Measurements from ENCODE around the gene USP32. TPM values are rescaled to one million over a fixed set of nuclear protein-coding genes. Genes with fewer than 3 reads are reported as not detected.

Gene USP32
- total RNA-seq, 1 experiment from 2014 or later = 73.5 TPM

DNA sequence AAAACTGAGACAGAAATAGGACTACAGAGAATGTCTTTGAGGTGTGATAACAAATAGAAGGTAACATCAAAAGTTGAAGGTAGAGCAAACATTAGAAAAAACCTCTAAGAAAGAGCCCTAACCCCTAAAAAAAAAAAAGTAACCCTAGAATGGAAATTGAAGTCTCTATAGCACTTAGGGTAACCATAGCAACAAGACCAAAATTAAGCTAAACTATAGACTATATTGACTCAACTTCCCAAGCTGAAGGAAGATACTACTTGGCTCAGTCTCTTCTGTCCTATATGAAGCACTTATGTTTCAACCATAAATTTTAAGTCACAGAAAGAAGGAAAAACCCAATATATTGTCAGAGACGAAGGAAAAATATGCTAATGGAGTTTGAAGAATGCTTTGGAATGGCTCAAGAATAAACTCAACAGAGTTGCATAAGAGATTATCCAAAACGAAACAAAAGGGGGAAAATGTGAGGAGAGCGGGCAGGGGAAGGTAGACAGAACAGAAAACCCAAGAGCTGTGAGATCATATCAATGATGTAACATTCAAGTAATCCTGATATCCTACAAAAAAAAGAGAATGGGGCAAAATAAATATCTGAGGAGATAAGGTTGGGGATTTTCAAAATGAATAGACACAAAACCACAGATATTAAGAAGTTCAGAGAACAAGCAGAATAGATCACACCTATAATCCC lies 88.4 kb downstream of the USP32 start:
- Histone ChIP-seq H3K23me2 (ENCODE audit: insufficient read length, low read depth, low read length, poor library complexity, severe bottlenecking) (no peaks in the 10 kb centered on the region), H2AFZ (ENCODE audit: low read length) (no peak overlapping the region), H4K8ac (replicated peaks; ENCODE audit: insufficient read length, low read depth, low read length) (no peak overlapping the region), H2BK5ac (ENCODE audit: insufficient read length, low read length) (no peak overlapping the region), H4K20me1 (ENCODE audit: control insufficient read depth, insufficient read depth, insufficient read length) (no peaks in the 10 kb centered on the region), H3K14ac (ENCODE audit: insufficient read depth, low read length) (no peak overlapping the region), H3K27ac (ENCODE audit: insufficient read length, low read depth, low read length) (no peak overlapping the region), H3K4me1 (ENCODE audit: insufficient read depth, low read length) (no peaks in the 10 kb centered on the region), H4K91ac (ENCODE audit: insufficient read length, low read depth, low read length) (no peak overlapping the region), H2BK15ac (ENCODE audit: low read depth, low read length) (no peak overlapping the region), H4K5ac (ENCODE audit: insufficient read length, low read depth, low read length) (no peak overlapping the region), H3T11ph (ENCODE audit: low read length) (no peak overlapping the region), H3K79me1 (ENCODE audit: insufficient read depth, low read depth, low read length, poor library complexity, severe bottlenecking) (peaks cover 15% of the 10 kb centered on the region), H3K56ac (ENCODE audit: insufficient read length, low read depth, low read length) (no peak overlapping the region), H3K27me3 (ENCODE audit: insufficient read depth, low read length) (no peaks in the 10 kb centered on the region), H3K23ac (ENCODE audit: insufficient read length, low read depth, low read length) (no peak overlapping the region), H2BK20ac (ENCODE audit: low read depth, low read length, poor library complexity, severe bottlenecking) (no peak overlapping the region), H3K4me2 (ENCODE audit: insufficient read depth, insufficient read length, low read length) (no peak overlapping the region), H3K9me3 (ENCODE audit: control insufficient read depth, low read depth, low read length) (no peaks in the 10 kb centered on the region), H3K4ac (ENCODE audit: low read depth, low read length) (no peak overlapping the region), H2AK5ac (ENCODE audit: insufficient read length, low read length) (no peak overlapping the region), H3K18ac (ENCODE audit: insufficient read length, low read depth, low read length) (no peak overlapping the region), H2BK12ac (ENCODE audit: insufficient read length, low read depth, low read length) (no peak overlapping the region), H3K9ac (ENCODE audit: extremely low read depth, insufficient read length, low read length) (no peak overlapping the region), H2BK120ac (ENCODE audit: low read depth, low read length, poor library complexity, severe bottlenecking) (no peak overlapping the region), H3K79me2 (ENCODE audit: insufficient read depth, low read length) (peaks cover 2% of the 10 kb centered on the region; the same call in 1 of the 2 replicates)
- WGBS (ENCODE audit: extremely low coverage, insufficient read length, low lambda C conversion rate) = no CpG with 5 or more reads among the region's 3 CpGs
- Mint-ChIP-seq H3K36me3 (ENCODE audit: insufficient read depth in 1 of 3, low read depth in 3 of 3) (0 out of 7 replicates have a peak, but pooled peaks cover 0 to 3% (median 0%) of the 10 kb centered on the region in 3 experiments), H3K4me3 (no peak overlapping the region), H3K27me3 (ENCODE audit: low read depth) (no peaks in the 10 kb centered on the region), H3K9me3 (no peaks in the 10 kb centered on the region), H3K27ac (peak overlapping the region in 2 of 3 experiments; percentile 23 to 34; a peak in 3 of 7 replicates), H3K4me1 (peaks cover 17 to 30% of the 10 kb centered on the region in 2 experiments)
- TF ChIP-seq, protein P1, sequence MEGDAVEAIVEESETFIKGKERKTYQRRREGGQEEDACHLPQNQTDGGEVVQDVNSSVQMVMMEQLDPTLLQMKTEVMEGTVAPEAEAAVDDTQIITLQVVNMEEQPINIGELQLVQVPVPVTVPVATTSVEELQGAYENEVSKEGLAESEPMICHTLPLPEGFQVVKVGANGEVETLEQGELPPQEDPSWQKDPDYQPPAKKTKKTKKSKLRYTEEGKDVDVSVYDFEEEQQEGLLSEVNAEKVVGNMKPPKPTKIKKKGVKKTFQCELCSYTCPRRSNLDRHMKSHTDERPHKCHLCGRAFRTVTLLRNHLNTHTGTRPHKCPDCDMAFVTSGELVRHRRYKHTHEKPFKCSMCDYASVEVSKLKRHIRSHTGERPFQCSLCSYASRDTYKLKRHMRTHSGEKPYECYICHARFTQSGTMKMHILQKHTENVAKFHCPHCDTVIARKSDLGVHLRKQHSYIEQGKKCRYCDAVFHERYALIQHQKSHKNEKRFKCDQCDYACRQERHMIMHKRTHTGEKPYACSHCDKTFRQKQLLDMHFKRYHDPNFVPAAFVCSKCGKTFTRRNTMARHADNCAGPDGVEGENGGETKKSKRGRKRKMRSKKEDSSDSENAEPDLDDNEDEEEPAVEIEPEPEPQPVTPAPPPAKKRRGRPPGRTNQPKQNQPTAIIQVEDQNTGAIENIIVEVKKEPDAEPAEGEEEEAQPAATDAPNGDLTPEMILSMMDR (conservative IDR thresholded peaks at IDR 0.05) = no peak
- DNase-seq = no peak
